ENCODE results near the gene RNF222. TPM values are rescaled to one million over a fixed set of nuclear protein-coding genes. Genes with fewer than 3 reads are reported as not detected.

Gene RNF222
- total RNA-seq, 1 experiment from 2014 or later, result 0.09 TPM

GRCh38 chr17:8376271-8377067, 21.2 kb downstream of the RNF222 start, which contains the start of gene KRABD2:
TSS of gene KRABD2 (minus strand) at chr17:8376704.
- H3K4me3 Mint-ChIP-seq, result peak within 1 kb of the TSS; percentile 87 to 89
- peak within 1 kb of the TSS; percentile 24 for H3K27ac ChIP-seq (ENCODE audit: insufficient read length, low read depth, low read length)
- peaks cover 0 to 1% of the 10 kb centered on the region in 2 experiments; a peak in 1 of 5 replicates for H3K9me3 Mint-ChIP-seq

More at GRCh38 chr17:8376271-8377067, 21.2 kb downstream of the RNF222 start, which contains the start of gene KRABD2:
- Mint-ChIP-seq H3K27ac (peak within 1 kb of the TSS; percentile 17 to 94 (median 81)), H3K4me1 (peaks cover 41% of the 10 kb centered on the region in 2 experiments), H3K27me3 (ENCODE audit: low read depth) (no peaks in the 10 kb centered on the region), H3K36me3 (ENCODE audit: insufficient read depth in 1 of 3, low read depth in 3 of 3) (peaks cover 37 to 72% (median 66%) of the 10 kb centered on the region in 3 experiments)
- Histone ChIP-seq H2BK15ac (ENCODE audit: low read depth, low read length) (no peak within 1 kb of the TSS), H4K91ac (ENCODE audit: insufficient read length, low read depth, low read length) (no peak within 1 kb of the TSS), H3K4ac (ENCODE audit: low read depth, low read length) (no peak within 1 kb of the TSS), H3K79me1 (ENCODE audit: insufficient read depth, low read depth, low read length, poor library complexity, severe bottlenecking) (no peaks in the 10 kb centered on the region), H3T11ph (ENCODE audit: low read length) (no peak within 1 kb of the TSS), H4K20me1 (ENCODE audit: control insufficient read depth, insufficient read depth, insufficient read length) (no peaks in the 10 kb centered on the region), H2AK5ac (ENCODE audit: insufficient read length, low read length) (no peak within 1 kb of the TSS), H3K27me3 (ENCODE audit: insufficient read depth, low read length) (no peaks in the 10 kb centered on the region), H2BK20ac (ENCODE audit: low read depth, low read length, poor library complexity, severe bottlenecking) (no peak within 1 kb of the TSS), H3K4me2 (ENCODE audit: insufficient read depth, insufficient read length, low read length) (peak within 1 kb of the TSS; percentile 87), H3K18ac (ENCODE audit: insufficient read length, low read depth, low read length) (peak within 1 kb of the TSS; percentile 90), H3K4me1 (ENCODE audit: insufficient read depth, low read length) (peaks cover 3% of the 10 kb centered on the region), H3K9ac (ENCODE audit: extremely low read depth, insufficient read length, low read length) (peak within 1 kb of the TSS; percentile 85), H3K9me3 (ENCODE audit: control insufficient read depth, low read depth, low read length) (no peaks in the 10 kb centered on the region), H4K8ac (replicated peaks; ENCODE audit: insufficient read length, low read depth, low read length) (no peak within 1 kb of the TSS), H3K79me2 (ENCODE audit: insufficient read depth, low read length) (peaks cover 2% of the 10 kb centered on the region; the same call in 1 of the 2 replicates), H3K56ac (ENCODE audit: insufficient read length, low read depth, low read length) (peak within 1 kb of the TSS; percentile 2), H2BK5ac (ENCODE audit: insufficient read length, low read length) (no peak within 1 kb of the TSS), H4K5ac (ENCODE audit: insufficient read length, low read depth, low read length) (peak within 1 kb of the TSS; percentile 31), H2BK12ac (ENCODE audit: insufficient read length, low read depth, low read length) (no peak within 1 kb of the TSS), H2BK120ac (ENCODE audit: low read depth, low read length, poor library complexity, severe bottlenecking) (no peak within 1 kb of the TSS), H2AFZ (ENCODE audit: low read length) (no peak within 1 kb of the TSS), H3K14ac (ENCODE audit: insufficient read depth, low read length) (peak within 1 kb of the TSS; percentile 87), H3K23ac (ENCODE audit: insufficient read length, low read depth, low read length) (no peak within 1 kb of the TSS), H3K23me2 (ENCODE audit: insufficient read length, low read depth, low read length, poor library complexity, severe bottlenecking) (peaks cover 8% of the 10 kb centered on the region)
- TF ChIP-seq CTCF (conservative IDR thresholded peaks at IDR 0.05), result peak; percentile 70
- no CpG with 5 or more reads among the region's 41 CpGs for WGBS (ENCODE audit: extremely low coverage, insufficient read length, low lambda C conversion rate)
- peak; percentile 99 for DNase-seq

Measured in H9 (cell line).